Trophoblast cell (in vitro differentiated cells and primary cell): ENCODE results near the gene DCAF5.

Source experiments
- DNase-seq, 2 donors: peaks; one replicate each; pipeline ENCODE4 v3.0.0-alpha.2; 2016
- H2AFZ ChIP-seq: 2 replicates; pipeline ENCODE4 v1.6.1; 2013; ENCODE audit warnings: low read length, moderate library complexity, mild to moderate bottlenecking; ENCODE audit not compliant: insufficient read depth, poor library complexity
- H2AK5ac ChIP-seq: 2 replicates; pipeline ENCODE4 v1.6.1; 2013; ENCODE audit warnings: mild to moderate bottlenecking, low read length
- H2BK120ac ChIP-seq: 2 replicates; pipeline ENCODE4 v1.6.1; 2013; ENCODE audit warnings: low read length, mild to moderate bottlenecking, moderate library complexity; ENCODE audit not compliant: insufficient read depth, poor library complexity
- H2BK12ac ChIP-seq: 2 replicates; pipeline ENCODE4 v1.6.1; 2013; ENCODE audit warnings: mild to moderate bottlenecking, low read length, moderate library complexity
- H2BK5ac ChIP-seq: 2 replicates; pipeline ENCODE4 v1.6.1; 2013; ENCODE audit warnings: low read length, low read depth, moderate library complexity, mild to moderate bottlenecking; ENCODE audit not compliant: poor library complexity
- H3K14ac ChIP-seq: 2 replicates; pipeline ENCODE4 v1.6.1; 2013; ENCODE audit warnings: mild to moderate bottlenecking, low read length
- H3K18ac ChIP-seq: 2 replicates; pipeline ENCODE4 v1.6.1; 2013; ENCODE audit warnings: mild to moderate bottlenecking, low read length
- H3K23ac ChIP-seq: 2 replicates; pipeline ENCODE4 v1.6.1; 2013; ENCODE audit warnings: low read length
- H3K27ac ChIP-seq: 2 replicates; pipeline ENCODE4 v1.5.1; 2013; ENCODE audit warnings: low read depth, mild to moderate bottlenecking, inconsistent platforms, low read length, moderate library complexity
- H3K27me3 ChIP-seq: 2 replicates; pipeline ENCODE4 v1.6.1; 2013; ENCODE audit warnings: inconsistent platforms, mild to moderate bottlenecking, low read length, moderate library complexity; ENCODE audit not compliant: insufficient read depth
- H3K36me3 ChIP-seq, 2 experiments: 1 replicate in 1 of 2; 2 replicates in 1 of 2; pipeline ENCODE4 v1.6.1; 2013; ENCODE audit warnings: low read length in 2 of 2, mild to moderate bottlenecking in 2 of 2, moderate library complexity in 1 of 2; ENCODE audit not compliant: insufficient read depth in 2 of 2, control insufficient read depth in 1 of 2
- H3K4ac ChIP-seq: 2 replicates; pipeline ENCODE4 v1.6.1; 2013; ENCODE audit warnings: low read depth, mild to moderate bottlenecking, low read length, moderate library complexity
- H3K4me1 ChIP-seq, 2 experiments: 1 replicate in 1 of 2; 2 replicates in 1 of 2; pipeline ENCODE4 v1.6.1; 2013; ENCODE audit warnings: low read length in 2 of 2, mild to moderate bottlenecking in 2 of 2, moderate library complexity in 1 of 2; ENCODE audit not compliant: insufficient read depth in 2 of 2, control insufficient read depth in 1 of 2
- H3K4me2 ChIP-seq: 2 replicates; pipeline ENCODE4 v1.6.1; 2013; ENCODE audit warnings: inconsistent platforms, mild to moderate bottlenecking, low read length, moderate library complexity
- H3K4me3 ChIP-seq: 2 replicates; pipeline ENCODE4 v1.5.1; 2013; ENCODE audit warnings: mild to moderate bottlenecking, low read depth, low read length, inconsistent platforms
- H3K79me1 ChIP-seq: one replicate; pipeline ENCODE4 v1.6.1; 2013; ENCODE audit warnings: low read length
- H3K79me2 ChIP-seq: 2 replicates; pipeline ENCODE4 v1.6.1; 2013; ENCODE audit warnings: low read length, mild to moderate bottlenecking; ENCODE audit not compliant: control insufficient read depth, insufficient read depth, poor library complexity
- H3K9ac ChIP-seq: 2 replicates; pipeline ENCODE4 v1.6.1; 2013; ENCODE audit warnings: mild to moderate bottlenecking, low read length
- H3K9me3 ChIP-seq: 2 replicates; pipeline ENCODE4 v1.6.1; 2013; ENCODE audit warnings: low read depth, mild to moderate bottlenecking, control low read depth, inconsistent platforms, low read length; ENCODE audit not compliant: insufficient read depth
- H4K12ac ChIP-seq: 2 replicates; pipeline ENCODE4 v1.6.1; 2013; ENCODE audit warnings: low read depth, mild to moderate bottlenecking, low read length, moderate library complexity
- H4K8ac ChIP-seq: 2 replicates; pipeline ENCODE4 v1.6.1; 2013; ENCODE audit warnings: low read depth, mild to moderate bottlenecking, low read length, moderate library complexity
- H4K91ac ChIP-seq: one replicate; pipeline ENCODE4 v1.6.1; 2013; ENCODE audit warnings: low read depth, mild to moderate bottlenecking, low read length, moderate library complexity
- WGBS: extraction: QIAGEN DNeasy Blood & Tissue Kit; methylation state at CpG from one replicate; pipeline ENCODE4 v1.1.7; 2013; ENCODE audit warnings: missing lambda C conversion rate; ENCODE audit not compliant: insufficient read length, insufficient coverage; ENCODE audit errors: extremely low coverage; 5-methylcytosine and 5-hydroxymethylcytosine counted together

DCAF5 gene

DNA sequence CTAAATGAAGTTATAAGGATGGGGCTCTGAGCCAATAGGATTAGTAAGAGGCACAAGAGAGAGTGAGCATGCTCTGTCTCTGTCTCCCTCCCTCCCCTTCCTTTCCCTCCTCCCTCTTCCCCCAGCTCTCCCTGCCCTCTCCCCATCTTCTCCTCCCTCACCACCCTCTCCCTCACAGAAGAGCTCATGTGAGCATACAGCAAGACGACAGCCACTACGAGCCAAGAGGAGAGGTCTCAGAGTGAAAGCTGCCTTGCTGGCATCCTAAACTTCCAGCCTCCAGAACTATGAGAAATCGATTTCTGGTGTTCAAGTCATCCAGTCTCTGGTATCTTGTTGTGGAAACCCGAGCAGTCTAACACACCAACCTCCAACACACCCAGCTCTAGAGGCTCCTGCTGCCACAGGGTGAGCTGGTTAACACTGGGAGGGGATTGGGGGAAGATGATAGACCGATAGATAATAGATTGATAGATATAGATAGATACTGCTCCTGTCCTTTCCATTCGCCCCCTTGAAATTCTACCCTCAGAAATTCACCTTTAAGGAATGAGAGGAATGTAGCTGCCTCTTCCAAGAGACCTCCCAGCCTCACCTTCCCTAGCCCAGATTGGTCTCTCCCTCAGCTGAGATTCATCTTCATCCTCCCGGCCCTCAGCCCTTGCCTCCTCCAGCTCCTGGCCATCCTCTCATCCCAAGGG lies 148.0 kb downstream of the DCAF5 start:
- Histone ChIP-seq H3K9me3 (no peaks in the 10 kb centered on the region), H3K9ac (no peak overlapping the region), H3K27ac (no peak overlapping the region), H4K8ac (peak overlapping the region; percentile 34), H3K4me1 (peaks cover 20 to 30% of the 10 kb centered on the region in 2 experiments), H3K27me3 (no peaks in the 10 kb centered on the region), H2AFZ (no peak overlapping the region), H3K4me2 (peak overlapping the region; percentile 9), H2BK12ac (peak overlapping the region; percentile 88), H3K4ac (no peak overlapping the region), H2BK5ac (no peak overlapping the region), H4K91ac (peak overlapping the region; percentile 42), H3K18ac (peak overlapping the region; percentile 62), H2BK120ac (peak overlapping the region; percentile 53), H3K36me3 (no peaks in the 10 kb centered on the region), H3K4me3 (no peak overlapping the region), H2AK5ac (no peak overlapping the region), H3K23ac (no peak overlapping the region), H3K79me2 (no peaks in the 10 kb centered on the region), H4K12ac (no peak overlapping the region), H3K14ac (peak overlapping the region; percentile 41), H3K79me1 (peaks cover 6% of the 10 kb centered on the region)
- no peak for DNase-seq
- WGBS, result no CpG with 5 or more reads among the region's 7 CpGs

GRCh38 chr14:69003626-69004025 lies 149.3 kb downstream of the DCAF5 start:
- Histone ChIP-seq H3K14ac (no peak overlapping the region), H3K27me3 (no peaks in the 10 kb centered on the region), H4K8ac (no peak overlapping the region), H3K79me1 (peaks cover 6% of the 10 kb centered on the region), H3K4me3 (no peak overlapping the region), H3K4me1 (peaks cover 20 to 28% of the 10 kb centered on the region in 2 experiments), H3K27ac (no peak overlapping the region), H3K4ac (no peak overlapping the region), H2AK5ac (peak overlapping the region; percentile 0), H2BK12ac (no peak overlapping the region), H3K4me2 (no peak overlapping the region), H3K18ac (no peak overlapping the region), H3K9me3 (no peaks in the 10 kb centered on the region), H3K9ac (no peak overlapping the region), H4K91ac (no peak overlapping the region), H4K12ac (no peak overlapping the region), H3K23ac (no peak overlapping the region), H2AFZ (no peak overlapping the region), H2BK120ac (peak overlapping the region; percentile 2), H3K79me2 (no peaks in the 10 kb centered on the region), H2BK5ac (no peak overlapping the region), H3K36me3 (no peaks in the 10 kb centered on the region)
- WGBS, result no CpG with 5 or more reads among the region's 10 CpGs
- no peak for DNase-seq

GRCh38 chr14:69002069-69002468 lies 150.8 kb downstream of the DCAF5 start:
- H3K36me3 ChIP-seq, result no peaks in the 10 kb centered on the region
- no peak overlapping the region for H3K4ac ChIP-seq
- no peak overlapping the region for H4K12ac ChIP-seq
- peaks cover 6% of the 10 kb centered on the region for H3K79me1 ChIP-seq
- H2AFZ ChIP-seq, result no peak overlapping the region
- no peaks in the 10 kb centered on the region for H3K79me2 ChIP-seq
- H3K4me1 ChIP-seq, result peaks cover 20 to 28% of the 10 kb centered on the region in 2 experiments
- H4K91ac ChIP-seq, result no peak overlapping the region
- H2BK12ac ChIP-seq, result no peak overlapping the region
- no peaks in the 10 kb centered on the region for H3K9me3 ChIP-seq
- no peak overlapping the region for H3K9ac ChIP-seq
- no peaks in the 10 kb centered on the region for H3K27me3 ChIP-seq
- no peak overlapping the region for H3K18ac ChIP-seq
- peak overlapping the region; percentile 17 for H3K27ac ChIP-seq
- no peak overlapping the region for H3K4me3 ChIP-seq
- H2BK120ac ChIP-seq, result no peak overlapping the region
- H3K4me2 ChIP-seq, result no peak overlapping the region
- no peak overlapping the region for H4K8ac ChIP-seq
- no peak overlapping the region for H3K14ac ChIP-seq
- H2AK5ac ChIP-seq, result peak overlapping the region; percentile 18
- no peak overlapping the region for H3K23ac ChIP-seq
- no CpG with 5 or more reads among the region's 3 CpGs for WGBS
- peak; percentile 85 to 88 for DNase-seq
- H2BK5ac ChIP-seq, result no peak overlapping the region

DNA sequence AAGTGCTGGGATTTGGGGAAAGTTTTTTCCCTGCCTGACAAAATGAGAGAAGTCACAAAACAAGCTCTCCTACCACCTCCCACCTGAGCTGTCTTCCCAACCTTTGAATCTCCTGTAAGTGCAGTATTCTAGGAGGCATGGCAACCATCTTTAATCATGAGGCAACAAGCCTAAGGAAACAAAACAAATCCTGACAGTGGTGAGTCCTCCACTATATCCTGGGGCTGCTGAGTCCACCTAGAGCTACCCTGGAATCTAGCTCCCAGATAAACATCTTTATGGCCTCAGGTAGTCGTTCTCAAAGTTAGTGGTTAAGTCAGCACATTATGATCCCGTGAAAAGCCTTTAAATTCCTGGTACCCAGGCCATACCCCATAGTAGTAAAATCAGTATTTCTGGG lies 151.5 kb downstream of the DCAF5 start:
- Histone ChIP-seq H3K4me1 (peaks cover 20 to 28% of the 10 kb centered on the region in 2 experiments), H3K36me3 (no peaks in the 10 kb centered on the region), H3K27ac (peak overlapping the region; percentile 17), H3K23ac (no peak overlapping the region), H3K4me3 (no peak overlapping the region), H3K27me3 (no peaks in the 10 kb centered on the region), H3K9ac (no peak overlapping the region), H2BK5ac (peak overlapping the region; percentile 4), H4K91ac (no peak overlapping the region), H3K79me1 (peaks cover 6% of the 10 kb centered on the region), H3K4me2 (no peak overlapping the region), H3K18ac (no peak overlapping the region), H2AK5ac (no peak overlapping the region), H2BK12ac (no peak overlapping the region), H3K79me2 (no peaks in the 10 kb centered on the region), H2AFZ (no peak overlapping the region), H3K9me3 (no peaks in the 10 kb centered on the region), H3K4ac (no peak overlapping the region), H4K12ac (no peak overlapping the region), H4K8ac (no peak overlapping the region), H2BK120ac (no peak overlapping the region), H3K14ac (no peak overlapping the region)
- peak in 1 of 2 donors; percentile 26 for DNase-seq
- no CpG with 5 or more reads among the region's 2 CpGs for WGBS
